HepG2 (cell line): ENCODE data around the gene IFT57. TPM values are rescaled to one million over a fixed set of nuclear protein-coding genes. Genes with fewer than 3 reads are reported as not detected.

Experiments used
- ATAC-seq: fragments of 200-7000 bp; cut with Tn5 transposase; 3 replicates; pipeline ENCODE4 v1.9.1; 2020; ENCODE audit warnings: mild to moderate bottlenecking, moderate library complexity
- BruUV-seq: library from RNA; stranded (reverse); fragments of 400-500 nt; replicated peaks from 2 replicates; lab custom pipeline; 2021; lab: Mats Ljungman, UMichigan
- CTCF ChIA-PET: fragments of 300-600 bp; formaldehyde crosslinking; extraction: SDS; loops from one replicate; lab custom pipeline; 2021; ENCODE audit warnings: low total read pairs, inconsistent platforms, low intra/inter-chr PET ratio; lab: Yijun Ruan, JAX
- POLR2A ChIA-PET: fragments of 350-600 bp; sonication (Branson Sonifier 250); formaldehyde crosslinking; loops from one replicate; lab custom pipeline; 2020; ENCODE audit warnings: antibody characterized with exemption, inconsistent platforms; lab: Yijun Ruan, JAX
- DNase-seq: peaks from one replicate; pipeline ENCODE4 v3.0.0-alpha.2; 2015; ENCODE audit warnings: low spot score
- FAIRE-seq: peaks from 3 replicates; lab custom pipeline; 2011; peaks lifted over from hg19 to GRCh38; lab: Jason Lieb, UNC
- H2AFZ ChIP-seq: one replicate; pipeline ENCODE4 v1.6.1; 2011; ENCODE audit warnings: low read length, inconsistent platforms
- H3K27ac ChIP-seq: fragments of 300-600 bp; 3 replicates; pipeline ENCODE4 v1.8.0; 2011; ENCODE audit warnings: mixed run types, mild to moderate bottlenecking, mixed read lengths, low read length, inconsistent platforms; ENCODE audit not compliant: insufficient read depth; ENCODE audit errors: extremely low read length
- H3K27me3 ChIP-seq, 2 experiments: fragments of 200-600 bp in 1 of 2; 2 replicates in 1 of 2; 3 replicates in 1 of 2; pipeline versions ENCODE4 v1.6.0 to v1.8.0; 2011; ENCODE audit warnings: low read length in 2 of 2, mild to moderate bottlenecking in 2 of 2, moderate library complexity in 2 of 2, inconsistent platforms in 1 of 2; ENCODE audit not compliant: insufficient read depth in 2 of 2, control insufficient read depth in 1 of 2
- H3K36me3 ChIP-seq, 2 experiments: fragments of 200-600 bp in 1 of 2; replicated peaks in 1 of 2; 2 replicates in 1 of 2; 3 replicates in 1 of 2; pipeline versions ENCODE4 v1.5.1 to v1.8.0; 2011; ENCODE audit warnings: low read length in 2 of 2, inconsistent platforms in 1 of 2; ENCODE audit not compliant: insufficient read depth in 2 of 2, control insufficient read depth in 1 of 2
- H3K4me1 ChIP-seq: 2 replicates; pipeline ENCODE4 v1.5.1; 2012; ENCODE audit warnings: low read length, inconsistent platforms; ENCODE audit not compliant: insufficient read depth
- H3K4me2 ChIP-seq: 2 replicates; pipeline ENCODE4 v1.6.0; 2011; ENCODE audit warnings: low read depth, low read length, inconsistent platforms
- H3K4me3 ChIP-seq, 3 experiments: fragments of 200-600 bp in 1 of 3; sonication (generic), shearing (Covaris generic) in 1 of 3; replicated peaks in 1 of 3; 2 replicates each; pipeline ENCODE4 v1.5.1; 2011 to 2016; ENCODE audit warnings: low read length in 3 of 3, inconsistent platforms in 2 of 3, low read depth in 2 of 3, mild to moderate bottlenecking in 2 of 3, control low read depth in 1 of 3, mixed read lengths in 1 of 3; ENCODE audit not compliant: insufficient read depth in 1 of 3
- H3K79me2 ChIP-seq: one replicate; pipeline ENCODE4 v1.6.1; 2011; ENCODE audit warnings: low read length, inconsistent platforms; ENCODE audit not compliant: insufficient read depth
- H3K9ac ChIP-seq: 2 replicates; pipeline ENCODE4 v1.6.0; 2011; ENCODE audit warnings: mild to moderate bottlenecking, low read depth, low read length, inconsistent platforms; ENCODE audit not compliant: insufficient read depth
- H3K9me3 ChIP-seq: 2 replicates; pipeline ENCODE4 v1.5.1; 2012; ENCODE audit warnings: mild to moderate bottlenecking, low read length
- H4K20me1 ChIP-seq: 2 replicates; pipeline ENCODE4 v1.6.0; 2011; ENCODE audit warnings: inconsistent platforms, mild to moderate bottlenecking, low read length, moderate library complexity; ENCODE audit not compliant: insufficient read depth
- CREB1 ChIP-seq, 2 experiments: fragments of 450-650 bp in 1 of 2; IDR thresholded peaks; 2 replicates each; pipeline ENCODE4 v1.6.1; 2016 to 2017; ENCODE audit warnings: control low read depth in 1 of 2, mild to moderate bottlenecking in 1 of 2, missing compliant biosample characterization in 1 of 2, missing genetic modification characterization in 1 of 2
- NFE2 ChIP-seq: sonication (generic); formaldehyde crosslinking; IDR thresholded peaks from 2 replicates; pipeline ENCODE4 v1.4.0; 2020; ENCODE audit warnings: missing genetic modification reagents
- RAD51 ChIP-seq: fragments of 450-650 bp; IDR thresholded peaks from 2 replicates; pipeline ENCODE4 v1.6.1; 2016; ENCODE audit warnings: borderline replicate concordance
- ZNF224 ChIP-seq: sonication (generic); formaldehyde crosslinking; IDR thresholded peaks from 2 replicates; pipeline ENCODE4 v1.5.0; 2020; ENCODE audit warnings: mild to moderate bottlenecking, missing genetic modification reagents
- ZNF253 ChIP-seq: sonication (generic); formaldehyde crosslinking; IDR thresholded peaks from 2 replicates; pipeline ENCODE4 v1.8.0; 2022; ENCODE audit warnings: mild to moderate bottlenecking, missing genetic modification reagents, borderline replicate concordance
- ZNF550 ChIP-seq: sonication (generic); formaldehyde crosslinking; IDR thresholded peaks from 2 replicates; pipeline ENCODE4 v1.4.0; 2020; ENCODE audit warnings: mild to moderate bottlenecking, missing genetic modification reagents, borderline replicate concordance
- WGBS: methylation state at CpG from one replicate; pipeline ENCODE4 v1.1.6; 2017; ENCODE audit warnings: low lambda C conversion rate; 5-methylcytosine and 5-hydroxymethylcytosine counted together
- in situ Hi-C: cut with HindIII; loops from 2 replicates; pipeline ENCODE4 v1.10.0; 2017; ENCODE audit warnings: low pct_unique_long_range_greater_than_20kb; ENCODE audit not compliant: extremely low pct_ligation_motif_present
- intact Hi-C: fragments of 100-400 bp; cut with micrococcal nuclease; formaldehyde crosslinking; loops from one replicate; pipeline ENCODE4 v1.10.0; 2022; ENCODE audit not compliant: unreplicated experiment
- polyA plus RNA-seq, 8 experiments: library from polyadenylated mRNA; depleted of rRNA in 3 of 8; stranded (reverse) in 7 of 8; unstranded in 1 of 8; fragments of >200 nt; fragmentation: Illumina TruSeq in 4 of 8; extraction: Trizol in 4 of 8; gene quantifications; 2 replicates each; pipeline versions ENCODE4 v1.2.1 to v1.2.3, GENCODE V29; 2011 to 2016; ENCODE audit warnings: low read depth in 4 of 8, missing spikeins in 1 of 8, mixed read lengths in 1 of 8; ENCODE audit not compliant: insufficient read depth in 1 of 8
- total RNA-seq, 5 experiments: library from RNA; depleted of rRNA; stranded (reverse); fragments of >200 nt; fragmentation: Illumina TruSeq; extraction: Trizol; gene quantifications; 2 replicates each; pipeline ENCODE4 v1.2.3, GENCODE V29; 2016; ENCODE audit warnings: low read depth in 1 of 5
- TF ChIP-seq, protein P1 (sequence below): sonication (generic); formaldehyde crosslinking; IDR thresholded peaks from 2 replicates; pipeline ENCODE4 v1.8.0; 2022; ENCODE audit warnings: mild to moderate bottlenecking, missing genetic modification reagents
- TF ChIP-seq, protein P2 (sequence below): sonication (generic); formaldehyde crosslinking; IDR thresholded peaks from 2 replicates; pipeline ENCODE4 v1.4.0; 2020; ENCODE audit warnings: missing genetic modification reagents
- TF ChIP-seq, protein P3 (sequence below): IDR thresholded peaks from 2 replicates; pipeline ENCODE4 v1.6.1; 2016

IFT57 gene
- total and polyA plus RNA-seq, 2 of the 13 experiments (the other 11 are each of a cell fraction or from before 2014, with no cell fraction given), result 5.5 to 14.5 TPM

DNA sequence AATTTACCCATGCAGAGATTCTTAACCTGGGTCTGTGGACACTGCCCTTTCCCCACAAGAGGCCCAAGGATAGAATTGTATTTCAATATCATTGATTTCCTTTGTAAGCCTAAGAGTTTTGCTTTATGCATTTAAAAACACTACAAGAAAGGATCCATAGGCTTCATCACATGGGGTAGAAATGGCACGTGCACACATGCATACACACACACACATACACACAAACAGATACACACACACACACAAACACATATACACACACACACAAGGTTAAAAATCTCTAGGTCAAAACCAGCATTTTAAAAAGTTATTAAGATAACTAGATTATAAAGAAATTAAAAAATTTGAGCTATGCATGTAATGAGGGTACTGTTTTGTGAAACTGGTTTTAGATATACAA lies 95.9 kb downstream of the IFT57 start:
- no peak overlapping the region for H3K9ac ChIP-seq
- DNase-seq (no peak), ATAC-seq (no peak), FAIRE-seq (no peak)
- 64% methylated on average over 1 of the region's 1 CpG for WGBS
- no peaks in the 10 kb centered on the region for H3K4me1 ChIP-seq
- no peaks in the 10 kb centered on the region for H3K36me3 ChIP-seq
- no peak overlapping the region for H3K4me2 ChIP-seq
- no peaks in the 10 kb centered on the region for H4K20me1 ChIP-seq
- intact Hi-C loops, result loop anchor here (2.0 kb wide), 1 partner anchor 36 kb away; the partner anchor contains the start of gene CD47
- H3K27ac ChIP-seq, result no peak overlapping the region
- in situ Hi-C loops, result no loop called here
- CTCF ChIA-PET, result no interaction called here
- no peaks in the 10 kb centered on the region for H3K9me3 ChIP-seq
- no peak overlapping the region for H3K4me3 ChIP-seq
- H2AFZ ChIP-seq, result no peak overlapping the region
- POLR2A ChIA-PET, result no interaction called here
- no TSS peak for BruUV-seq
- H3K79me2 ChIP-seq, result no peaks in the 10 kb centered on the region
- no peaks in the 10 kb centered on the region; a peak in 3 of 5 replicates for H3K27me3 ChIP-seq
- TF ChIP-seq CREB1 (IDR thresholded peaks at IDR 0.05), result no peak
- TF ChIP-seq CREB1 (CRISPR knock-in tag; IDR thresholded peaks at IDR 0.05), result no peak
- no peak for TF ChIP-seq RAD51

DNA sequence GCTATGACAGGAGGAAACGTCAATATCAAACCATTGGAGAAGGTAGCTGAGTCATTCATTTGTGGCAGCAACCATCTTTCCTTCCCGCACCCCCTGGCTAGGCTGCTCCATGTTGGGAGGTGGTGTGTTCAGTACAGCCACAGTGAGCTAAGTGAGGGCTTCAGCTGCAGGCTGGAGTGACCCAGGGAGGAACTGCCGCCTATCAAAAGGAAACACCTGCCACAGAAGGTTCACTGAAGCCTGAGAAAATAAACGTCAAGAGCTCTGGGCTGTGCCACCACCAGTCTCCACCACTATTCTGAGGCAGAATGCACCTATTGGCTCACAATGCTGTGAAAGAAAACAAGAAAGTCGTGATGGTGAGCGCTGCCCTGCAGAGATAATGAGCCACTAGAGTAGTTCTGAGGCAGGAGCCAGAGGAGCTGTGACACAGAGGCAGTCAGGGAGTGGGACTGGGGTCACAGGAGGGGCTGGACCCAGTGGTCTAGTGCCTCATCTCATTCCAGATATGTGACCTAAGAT lies 96.6 kb downstream of the IFT57 start:
- intact Hi-C loops (loop anchor here (2.0 kb wide), 1 partner anchor 35 kb away; the partner anchor contains the start of gene CD47), in situ Hi-C loops (no loop called here)
- CTCF ChIA-PET, result no interaction called here
- FAIRE-seq, result no peak
- Histone ChIP-seq H3K4me2 (no peak overlapping the region), H3K9me3 (no peaks in the 10 kb centered on the region), H4K20me1 (no peaks in the 10 kb centered on the region), H3K4me1 (no peaks in the 10 kb centered on the region), H3K9ac (no peak overlapping the region), H3K79me2 (no peaks in the 10 kb centered on the region), H3K4me3 (no peak overlapping the region), H3K36me3 (no peaks in the 10 kb centered on the region), H3K27ac (no peak overlapping the region), H3K27me3 (no peaks in the 10 kb centered on the region; a peak in 3 of 5 replicates), H2AFZ (no peak overlapping the region)
- no peak for ATAC-seq
- DNase-seq, result no peak
- no TSS peak for BruUV-seq
- WGBS, result 0% methylated on average over 6 of the region's 6 CpGs
- POLR2A ChIA-PET, result no interaction called here
- TF ChIP-seq ZNF550 (CRISPR knock-in tag), result no peak
- no peak for TF ChIP-seq NFE2 (CRISPR knock-in tag)
- TF ChIP-seq, protein P1, sequence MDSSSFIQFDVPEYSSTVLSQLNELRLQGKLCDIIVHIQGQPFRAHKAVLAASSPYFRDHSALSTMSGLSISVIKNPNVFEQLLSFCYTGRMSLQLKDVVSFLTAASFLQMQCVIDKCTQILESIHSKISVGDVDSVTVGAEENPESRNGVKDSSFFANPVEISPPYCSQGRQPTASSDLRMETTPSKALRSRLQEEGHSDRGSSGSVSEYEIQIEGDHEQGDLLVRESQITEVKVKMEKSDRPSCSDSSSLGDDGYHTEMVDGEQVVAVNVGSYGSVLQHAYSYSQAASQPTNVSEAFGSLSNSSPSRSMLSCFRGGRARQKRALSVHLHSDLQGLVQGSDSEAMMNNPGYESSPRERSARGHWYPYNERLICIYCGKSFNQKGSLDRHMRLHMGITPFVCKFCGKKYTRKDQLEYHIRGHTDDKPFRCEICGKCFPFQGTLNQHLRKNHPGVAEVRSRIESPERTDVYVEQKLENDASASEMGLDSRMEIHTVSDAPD, result no peak
- TF ChIP-seq, protein P2, sequence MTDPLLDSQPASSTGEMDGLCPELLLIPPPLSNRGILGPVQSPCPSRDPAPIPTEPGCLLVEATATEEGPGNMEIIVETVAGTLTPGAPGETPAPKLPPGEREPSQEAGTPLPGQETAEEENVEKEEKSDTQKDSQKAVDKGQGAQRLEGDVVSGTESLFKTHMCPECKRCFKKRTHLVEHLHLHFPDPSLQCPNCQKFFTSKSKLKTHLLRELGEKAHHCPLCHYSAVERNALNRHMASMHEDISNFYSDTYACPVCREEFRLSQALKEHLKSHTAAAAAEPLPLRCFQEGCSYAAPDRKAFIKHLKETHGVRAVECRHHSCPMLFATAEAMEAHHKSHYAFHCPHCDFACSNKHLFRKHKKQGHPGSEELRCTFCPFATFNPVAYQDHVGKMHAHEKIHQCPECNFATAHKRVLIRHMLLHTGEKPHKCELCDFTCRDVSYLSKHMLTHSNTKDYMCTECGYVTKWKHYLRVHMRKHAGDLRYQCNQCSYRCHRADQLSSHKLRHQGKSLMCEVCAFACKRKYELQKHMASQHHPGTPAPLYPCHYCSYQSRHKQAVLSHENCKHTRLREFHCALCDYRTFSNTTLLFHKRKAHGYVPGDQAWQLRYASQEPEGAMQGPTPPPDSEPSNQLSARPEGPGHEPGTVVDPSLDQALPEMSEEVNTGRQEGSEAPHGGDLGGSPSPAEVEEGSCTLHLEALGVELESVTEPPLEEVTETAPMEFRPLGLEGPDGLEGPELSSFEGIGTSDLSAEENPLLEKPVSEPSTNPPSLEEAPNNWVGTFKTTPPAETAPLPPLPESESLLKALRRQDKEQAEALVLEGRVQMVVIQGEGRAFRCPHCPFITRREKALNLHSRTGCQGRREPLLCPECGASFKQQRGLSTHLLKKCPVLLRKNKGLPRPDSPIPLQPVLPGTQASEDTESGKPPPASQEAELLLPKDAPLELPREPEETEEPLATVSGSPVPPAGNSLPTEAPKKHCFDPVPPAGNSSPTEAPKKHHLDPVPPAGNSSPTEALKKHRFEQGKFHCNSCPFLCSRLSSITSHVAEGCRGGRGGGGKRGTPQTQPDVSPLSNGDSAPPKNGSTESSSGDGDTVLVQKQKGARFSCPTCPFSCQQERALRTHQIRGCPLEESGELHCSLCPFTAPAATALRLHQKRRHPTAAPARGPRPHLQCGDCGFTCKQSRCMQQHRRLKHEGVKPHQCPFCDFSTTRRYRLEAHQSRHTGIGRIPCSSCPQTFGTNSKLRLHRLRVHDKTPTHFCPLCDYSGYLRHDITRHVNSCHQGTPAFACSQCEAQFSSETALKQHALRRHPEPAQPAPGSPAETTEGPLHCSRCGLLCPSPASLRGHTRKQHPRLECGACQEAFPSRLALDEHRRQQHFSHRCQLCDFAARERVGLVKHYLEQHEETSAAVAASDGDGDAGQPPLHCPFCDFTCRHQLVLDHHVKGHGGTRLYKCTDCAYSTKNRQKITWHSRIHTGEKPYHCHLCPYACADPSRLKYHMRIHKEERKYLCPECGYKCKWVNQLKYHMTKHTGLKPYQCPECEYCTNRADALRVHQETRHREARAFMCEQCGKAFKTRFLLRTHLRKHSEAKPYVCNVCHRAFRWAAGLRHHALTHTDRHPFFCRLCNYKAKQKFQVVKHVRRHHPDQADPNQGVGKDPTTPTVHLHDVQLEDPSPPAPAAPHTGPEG (CRISPR knock-in tag), result no peak
- TF ChIP-seq ZNF224 (CRISPR knock-in tag), result no peak
- TF ChIP-seq, protein P3, sequence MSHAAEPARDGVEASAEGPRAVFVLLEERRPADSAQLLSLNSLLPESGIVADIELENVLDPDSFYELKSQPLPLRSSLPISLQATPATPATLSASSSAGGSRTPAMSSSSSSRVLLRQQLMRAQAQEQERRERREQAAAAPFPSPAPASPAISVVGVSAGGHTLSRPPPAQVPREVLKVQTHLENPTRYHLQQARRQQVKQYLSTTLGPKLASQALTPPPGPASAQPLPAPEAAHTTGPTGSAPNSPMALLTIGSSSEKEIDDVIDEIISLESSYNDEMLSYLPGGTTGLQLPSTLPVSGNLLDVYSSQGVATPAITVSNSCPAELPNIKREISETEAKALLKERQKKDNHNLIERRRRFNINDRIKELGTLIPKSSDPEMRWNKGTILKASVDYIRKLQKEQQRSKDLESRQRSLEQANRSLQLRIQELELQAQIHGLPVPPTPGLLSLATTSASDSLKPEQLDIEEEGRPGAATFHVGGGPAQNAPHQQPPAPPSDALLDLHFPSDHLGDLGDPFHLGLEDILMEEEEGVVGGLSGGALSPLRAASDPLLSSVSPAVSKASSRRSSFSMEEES, result no peak
- no peak for TF ChIP-seq ZNF253 (CRISPR knock-in tag)
